ENCODE measurements around the gene PWWP2A.

GRCh38 chr5:160054047-160054446, 65.2 kb downstream of the PWWP2A start:
- TF ChIP-seq CTCF (conservative IDR thresholded peaks at IDR 0.05; ENCODE audit: low read depth in 2 of 2) (no peak), EZH2phosphoT487 (IDR thresholded peaks at IDR 0.05; ENCODE audit: unreplicated experiment) (no peak), JUNB (IDR thresholded peaks at IDR 0.05; ENCODE audit: unreplicated experiment) (no peak), STAT1 (IDR thresholded peaks at IDR 0.05; ENCODE audit: unreplicated experiment) (no peak)
